HepG2 (cell line): Measurements from ENCODE around the gene RHOC. TPM values are rescaled to one million over a fixed set of nuclear protein-coding genes. Genes with fewer than 3 reads are reported as not detected.

Experiments
- HDAC6 ChIP-seq: fragments of 200-600 bp; sonication (generic); IDR thresholded peaks from 2 replicates; pipeline ENCODE4 v1.7.0; 2017; ENCODE audit warnings: mild to moderate bottlenecking, antibody characterized with exemption, low read length, low read depth
- KAT2B ChIP-seq: fragments of 150-350 bp; IDR thresholded peaks from 2 replicates; pipeline ENCODE4 v1.6.1; 2014; ENCODE audit warnings: low read depth, low read length, borderline replicate concordance
- MTA1 ChIP-seq: sonication (generic); formaldehyde crosslinking; IDR thresholded peaks from 2 replicates; pipeline ENCODE4 v1.4.0; 2020; ENCODE audit warnings: missing genetic modification reagents, mild to moderate bottlenecking, borderline replicate concordance
- NFE2 ChIP-seq: sonication (generic); formaldehyde crosslinking; IDR thresholded peaks from 2 replicates; pipeline ENCODE4 v1.4.0; 2020; ENCODE audit warnings: missing genetic modification reagents
- RARA ChIP-seq: IDR thresholded peaks from 2 replicates; pipeline ENCODE4 v1.6.1; 2016; ENCODE audit warnings: missing genetic modification reagents, missing compliant biosample characterization
- SRY ChIP-seq: sonication (generic); formaldehyde crosslinking; IDR thresholded peaks from 2 replicates; pipeline ENCODE4 v1.8.0; 2022; ENCODE audit warnings: mild to moderate bottlenecking, missing genetic modification reagents
- TBP ChIP-seq: sonication (generic); formaldehyde crosslinking; IDR thresholded peaks from 2 replicates; pipeline ENCODE4 v1.5.0; 2020; ENCODE audit warnings: missing genetic modification reagents
- ZFP36L1 ChIP-seq: sonication (generic); formaldehyde crosslinking; IDR thresholded peaks from 2 replicates; pipeline ENCODE4 v1.8.0; 2022; ENCODE audit warnings: mild to moderate bottlenecking, missing genetic modification reagents, moderate library complexity
- ZNF253 ChIP-seq: sonication (generic); formaldehyde crosslinking; IDR thresholded peaks from 2 replicates; pipeline ENCODE4 v1.8.0; 2022; ENCODE audit warnings: mild to moderate bottlenecking, missing genetic modification reagents, borderline replicate concordance
- ZNF383 ChIP-seq: sonication (generic); formaldehyde crosslinking; IDR thresholded peaks from 2 replicates; pipeline ENCODE4 v1.4.0; 2020; ENCODE audit warnings: missing genetic modification reagents, mild to moderate bottlenecking, borderline replicate concordance
- ZNF546 ChIP-seq: sonication (generic); formaldehyde crosslinking; conservative IDR thresholded peaks from 2 replicates; pipeline ENCODE4 v1.8.1; 2023; ENCODE audit warnings: mild to moderate bottlenecking, missing genetic modification reagents
- ZNF562 ChIP-seq: sonication (generic); formaldehyde crosslinking; IDR thresholded peaks from 2 replicates; pipeline ENCODE4 v1.8.0; 2022; ENCODE audit warnings: missing genetic modification reagents, borderline replicate concordance
- ZNF773 ChIP-seq: sonication (generic); formaldehyde crosslinking; IDR thresholded peaks from 2 replicates; pipeline ENCODE4 v1.4.0; 2020; ENCODE audit warnings: missing genetic modification reagents, borderline replicate concordance
- polyA plus RNA-seq, 8 experiments: library from polyadenylated mRNA; depleted of rRNA in 3 of 8; stranded (reverse) in 7 of 8; unstranded in 1 of 8; fragments of >200 nt; fragmentation: Illumina TruSeq in 4 of 8; extraction: Trizol in 4 of 8; gene quantifications; 2 replicates each; pipeline versions ENCODE4 v1.2.1 to v1.2.3, GENCODE V29; 2011 to 2016; ENCODE audit warnings: low read depth in 4 of 8, missing spikeins in 1 of 8, mixed read lengths in 1 of 8; ENCODE audit not compliant: insufficient read depth in 1 of 8
- total RNA-seq, 5 experiments: library from RNA; depleted of rRNA; stranded (reverse); fragments of >200 nt; fragmentation: Illumina TruSeq; extraction: Trizol; gene quantifications; 2 replicates each; pipeline ENCODE4 v1.2.3, GENCODE V29; 2016; ENCODE audit warnings: low read depth in 1 of 5
- TF ChIP-seq, protein P1 (sequence below): sonication (generic); formaldehyde crosslinking; IDR thresholded peaks from 2 replicates; pipeline ENCODE4 v1.4.0; 2020; ENCODE audit warnings: mild to moderate bottlenecking, missing genetic modification reagents
- TF ChIP-seq, protein P2 (sequence below): sonication (generic); formaldehyde crosslinking; IDR thresholded peaks from 2 replicates; pipeline ENCODE4 v1.4.0; 2020; ENCODE audit warnings: missing genetic modification reagents; ENCODE audit errors: not compliant biosample characterization
- TF ChIP-seq, protein P3 (sequence below): sonication (generic); formaldehyde crosslinking; IDR thresholded peaks from 2 replicates; pipeline ENCODE4 v1.5.0; 2020; ENCODE audit warnings: mild to moderate bottlenecking, missing genetic modification reagents, moderate library complexity
- TF ChIP-seq, protein P4 (sequence below): fragments of 450-650 bp; IDR thresholded peaks from 2 replicates; pipeline ENCODE4 v1.6.1; 2016
- TF ChIP-seq, protein P5 (sequence below): sonication (generic); formaldehyde crosslinking; IDR thresholded peaks from 2 replicates; pipeline ENCODE4 v1.8.1; 2022; ENCODE audit warnings: low read depth, mild to moderate bottlenecking, missing genetic modification reagents
- TF ChIP-seq, protein P6 (sequence below): sonication (generic); formaldehyde crosslinking; IDR thresholded peaks from 2 replicates; pipeline ENCODE4 v1.4.0; 2020; ENCODE audit warnings: missing genetic modification reagents

The RHOC gene
- total and polyA plus RNA-seq, 2 of the 13 experiments (the other 11 are each of a cell fraction or from before 2014, with no cell fraction given) = 64.3 to 182 TPM

DNA sequence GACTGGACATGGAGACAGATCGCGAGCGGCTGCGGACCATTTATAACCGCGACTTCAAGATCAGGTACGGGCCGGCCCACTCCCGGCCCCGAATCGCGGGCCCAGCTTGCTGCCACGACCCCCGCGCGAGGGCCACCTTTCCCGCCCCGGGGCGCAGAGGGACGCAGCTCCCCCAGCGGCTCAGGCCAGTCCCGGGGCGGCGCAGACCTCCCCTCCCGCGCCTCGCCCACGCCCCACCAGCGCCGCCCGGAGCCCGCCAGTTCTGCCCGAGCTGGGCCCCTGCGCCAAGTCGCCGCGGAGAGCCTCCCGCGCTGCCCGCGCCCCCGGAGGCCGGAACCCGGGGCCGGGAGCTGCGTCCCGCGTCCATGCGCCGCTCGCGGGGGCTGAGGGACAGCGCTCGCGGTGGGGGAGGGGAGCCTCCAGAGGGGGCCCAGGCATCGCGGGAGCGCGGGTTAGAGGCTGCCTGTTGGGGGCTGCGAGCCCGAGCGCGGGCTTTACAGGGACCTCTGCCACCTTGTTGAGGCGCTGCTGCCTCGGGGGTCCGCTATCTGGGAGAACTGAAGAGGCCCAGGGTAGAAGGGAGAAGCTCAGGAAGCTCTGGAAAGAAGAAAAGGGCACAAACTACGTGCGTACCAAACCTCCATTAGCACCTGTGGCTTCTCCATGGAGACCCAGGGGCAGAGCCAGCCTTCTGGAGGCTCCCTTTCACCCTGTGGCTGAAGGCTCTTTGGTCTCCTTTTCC is 31.8 kb downstream of the RHOC start (continued):
- TF ChIP-seq, protein P1, sequence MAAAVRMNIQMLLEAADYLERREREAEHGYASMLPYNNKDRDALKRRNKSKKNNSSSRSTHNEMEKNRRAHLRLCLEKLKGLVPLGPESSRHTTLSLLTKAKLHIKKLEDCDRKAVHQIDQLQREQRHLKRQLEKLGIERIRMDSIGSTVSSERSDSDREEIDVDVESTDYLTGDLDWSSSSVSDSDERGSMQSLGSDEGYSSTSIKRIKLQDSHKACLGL = no peak
- TF ChIP-seq, protein P2, sequence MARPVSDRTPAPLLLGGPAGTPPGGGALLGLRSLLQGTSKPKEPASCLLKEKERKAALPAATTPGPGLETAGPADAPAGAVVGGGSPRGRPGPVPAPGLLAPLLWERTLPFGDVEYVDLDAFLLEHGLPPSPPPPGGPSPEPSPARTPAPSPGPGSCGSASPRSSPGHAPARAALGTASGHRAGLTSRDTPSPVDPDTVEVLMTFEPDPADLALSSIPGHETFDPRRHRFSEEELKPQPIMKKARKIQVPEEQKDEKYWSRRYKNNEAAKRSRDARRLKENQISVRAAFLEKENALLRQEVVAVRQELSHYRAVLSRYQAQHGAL = no peak
- no peak for TF ChIP-seq ZNF562 (CRISPR knock-in tag)
- no peak for TF ChIP-seq HDAC6
- TF ChIP-seq, protein P3, sequence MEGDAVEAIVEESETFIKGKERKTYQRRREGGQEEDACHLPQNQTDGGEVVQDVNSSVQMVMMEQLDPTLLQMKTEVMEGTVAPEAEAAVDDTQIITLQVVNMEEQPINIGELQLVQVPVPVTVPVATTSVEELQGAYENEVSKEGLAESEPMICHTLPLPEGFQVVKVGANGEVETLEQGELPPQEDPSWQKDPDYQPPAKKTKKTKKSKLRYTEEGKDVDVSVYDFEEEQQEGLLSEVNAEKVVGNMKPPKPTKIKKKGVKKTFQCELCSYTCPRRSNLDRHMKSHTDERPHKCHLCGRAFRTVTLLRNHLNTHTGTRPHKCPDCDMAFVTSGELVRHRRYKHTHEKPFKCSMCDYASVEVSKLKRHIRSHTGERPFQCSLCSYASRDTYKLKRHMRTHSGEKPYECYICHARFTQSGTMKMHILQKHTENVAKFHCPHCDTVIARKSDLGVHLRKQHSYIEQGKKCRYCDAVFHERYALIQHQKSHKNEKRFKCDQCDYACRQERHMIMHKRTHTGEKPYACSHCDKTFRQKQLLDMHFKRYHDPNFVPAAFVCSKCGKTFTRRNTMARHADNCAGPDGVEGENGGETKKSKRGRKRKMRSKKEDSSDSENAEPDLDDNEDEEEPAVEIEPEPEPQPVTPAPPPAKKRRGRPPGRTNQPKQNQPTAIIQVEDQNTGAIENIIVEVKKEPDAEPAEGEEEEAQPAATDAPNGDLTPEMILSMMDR (CRISPR knock-in tag) = peak; percentile 30
- no peak for TF ChIP-seq TBP (CRISPR knock-in tag)
- no peak for TF ChIP-seq SRY (CRISPR knock-in tag)
- 0 out of 2 replicates have a peak, but pooled peaks have one; percentile 46 for TF ChIP-seq ZFP36L1 (CRISPR knock-in tag)
- TF ChIP-seq, protein P4, sequence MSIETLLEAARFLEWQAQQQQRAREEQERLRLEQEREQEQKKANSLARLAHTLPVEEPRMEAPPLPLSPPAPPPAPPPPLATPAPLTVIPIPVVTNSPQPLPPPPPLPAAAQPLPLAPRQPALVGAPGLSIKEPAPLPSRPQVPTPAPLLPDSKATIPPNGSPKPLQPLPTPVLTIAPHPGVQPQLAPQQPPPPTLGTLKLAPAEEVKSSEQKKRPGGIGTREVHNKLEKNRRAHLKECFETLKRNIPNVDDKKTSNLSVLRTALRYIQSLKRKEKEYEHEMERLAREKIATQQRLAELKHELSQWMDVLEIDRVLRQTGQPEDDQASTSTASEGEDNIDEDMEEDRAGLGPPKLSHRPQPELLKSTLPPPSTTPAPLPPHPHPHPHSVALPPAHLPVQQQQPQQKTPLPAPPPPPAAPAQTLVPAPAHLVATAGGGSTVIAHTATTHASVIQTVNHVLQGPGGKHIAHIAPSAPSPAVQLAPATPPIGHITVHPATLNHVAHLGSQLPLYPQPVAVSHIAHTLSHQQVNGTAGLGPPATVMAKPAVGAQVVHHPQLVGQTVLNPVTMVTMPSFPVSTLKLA = no peak
- TF ChIP-seq, protein P5, sequence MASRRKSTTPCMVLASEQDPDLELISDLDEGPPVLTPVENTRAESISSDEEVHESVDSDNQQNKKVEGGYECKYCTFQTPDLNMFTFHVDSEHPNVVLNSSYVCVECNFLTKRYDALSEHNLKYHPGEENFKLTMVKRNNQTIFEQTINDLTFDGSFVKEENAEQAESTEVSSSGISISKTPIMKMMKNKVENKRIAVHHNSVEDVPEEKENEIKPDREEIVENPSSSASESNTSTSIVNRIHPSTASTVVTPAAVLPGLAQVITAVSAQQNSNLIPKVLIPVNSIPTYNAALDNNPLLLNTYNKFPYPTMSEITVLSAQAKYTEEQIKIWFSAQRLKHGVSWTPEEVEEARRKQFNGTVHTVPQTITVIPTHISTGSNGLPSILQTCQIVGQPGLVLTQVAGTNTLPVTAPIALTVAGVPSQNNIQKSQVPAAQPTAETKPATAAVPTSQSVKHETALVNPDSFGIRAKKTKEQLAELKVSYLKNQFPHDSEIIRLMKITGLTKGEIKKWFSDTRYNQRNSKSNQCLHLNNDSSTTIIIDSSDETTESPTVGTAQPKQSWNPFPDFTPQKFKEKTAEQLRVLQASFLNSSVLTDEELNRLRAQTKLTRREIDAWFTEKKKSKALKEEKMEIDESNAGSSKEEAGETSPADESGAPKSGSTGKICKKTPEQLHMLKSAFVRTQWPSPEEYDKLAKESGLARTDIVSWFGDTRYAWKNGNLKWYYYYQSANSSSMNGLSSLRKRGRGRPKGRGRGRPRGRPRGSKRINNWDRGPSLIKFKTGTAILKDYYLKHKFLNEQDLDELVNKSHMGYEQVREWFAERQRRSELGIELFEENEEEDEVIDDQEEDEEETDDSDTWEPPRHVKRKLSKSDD (CRISPR knock-in tag) = peak; percentile 41; the same call in 1 of the 2 replicates
- no peak for TF ChIP-seq ZNF383 (CRISPR knock-in tag)
- TF ChIP-seq ZNF773 (CRISPR knock-in tag) = no peak
- TF ChIP-seq MTA1 (CRISPR knock-in tag) = no peak
- no peak for TF ChIP-seq RARA (CRISPR knock-in tag)
- TF ChIP-seq, protein P6, sequence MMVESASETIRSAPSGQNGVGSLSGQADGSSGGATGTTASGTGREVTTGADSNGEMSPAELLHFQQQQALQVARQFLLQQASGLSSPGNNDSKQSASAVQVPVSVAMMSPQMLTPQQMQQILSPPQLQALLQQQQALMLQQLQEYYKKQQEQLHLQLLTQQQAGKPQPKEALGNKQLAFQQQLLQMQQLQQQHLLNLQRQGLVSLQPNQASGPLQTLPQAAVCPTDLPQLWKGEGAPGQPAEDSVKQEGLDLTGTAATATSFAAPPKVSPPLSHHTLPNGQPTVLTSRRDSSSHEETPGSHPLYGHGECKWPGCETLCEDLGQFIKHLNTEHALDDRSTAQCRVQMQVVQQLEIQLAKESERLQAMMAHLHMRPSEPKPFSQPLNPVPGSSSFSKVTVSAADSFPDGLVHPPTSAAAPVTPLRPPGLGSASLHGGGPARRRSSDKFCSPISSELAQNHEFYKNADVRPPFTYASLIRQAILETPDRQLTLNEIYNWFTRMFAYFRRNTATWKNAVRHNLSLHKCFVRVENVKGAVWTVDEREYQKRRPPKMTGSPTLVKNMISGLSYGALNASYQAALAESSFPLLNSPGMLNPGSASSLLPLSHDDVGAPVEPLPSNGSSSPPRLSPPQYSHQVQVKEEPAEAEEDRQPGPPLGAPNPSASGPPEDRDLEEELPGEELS (CRISPR knock-in tag) = no peak
- no peak for TF ChIP-seq ZNF253
- no peak for TF ChIP-seq ZNF546 (CRISPR knock-in tag)
- TF ChIP-seq KAT2B = no peak
- TF ChIP-seq NFE2 = no peak
